ENCODE data around the gene TLR5. TPM values are rescaled to one million over a fixed set of nuclear protein-coding genes. Genes with fewer than 3 reads are reported as not detected.

TLR5 gene
- total and polyA plus RNA-seq, 11 donors = 0.25 to 9.0 (median 1.7) TPM

DNA sequence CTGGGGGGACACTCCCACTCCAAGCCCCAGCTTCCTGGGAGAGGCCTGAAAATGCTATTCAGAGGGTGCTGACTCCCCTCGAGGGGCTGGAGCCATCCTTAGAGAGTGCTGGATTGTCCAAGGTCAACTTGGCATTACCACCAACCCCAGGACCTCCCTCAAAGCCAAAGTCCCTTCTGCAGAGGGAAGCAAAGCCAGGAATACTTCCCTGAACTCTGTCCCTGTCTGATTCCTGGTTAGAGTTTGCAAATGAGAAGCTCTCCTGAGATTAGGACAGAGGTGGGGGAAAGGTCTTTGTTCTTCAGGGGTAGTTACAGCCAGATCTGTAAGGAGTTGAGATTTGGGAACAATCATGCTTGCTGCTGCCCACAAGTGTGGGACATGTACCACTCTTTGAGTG is 45.3 kb downstream of the TLR5 start:
- TF ChIP-seq, protein P1, sequence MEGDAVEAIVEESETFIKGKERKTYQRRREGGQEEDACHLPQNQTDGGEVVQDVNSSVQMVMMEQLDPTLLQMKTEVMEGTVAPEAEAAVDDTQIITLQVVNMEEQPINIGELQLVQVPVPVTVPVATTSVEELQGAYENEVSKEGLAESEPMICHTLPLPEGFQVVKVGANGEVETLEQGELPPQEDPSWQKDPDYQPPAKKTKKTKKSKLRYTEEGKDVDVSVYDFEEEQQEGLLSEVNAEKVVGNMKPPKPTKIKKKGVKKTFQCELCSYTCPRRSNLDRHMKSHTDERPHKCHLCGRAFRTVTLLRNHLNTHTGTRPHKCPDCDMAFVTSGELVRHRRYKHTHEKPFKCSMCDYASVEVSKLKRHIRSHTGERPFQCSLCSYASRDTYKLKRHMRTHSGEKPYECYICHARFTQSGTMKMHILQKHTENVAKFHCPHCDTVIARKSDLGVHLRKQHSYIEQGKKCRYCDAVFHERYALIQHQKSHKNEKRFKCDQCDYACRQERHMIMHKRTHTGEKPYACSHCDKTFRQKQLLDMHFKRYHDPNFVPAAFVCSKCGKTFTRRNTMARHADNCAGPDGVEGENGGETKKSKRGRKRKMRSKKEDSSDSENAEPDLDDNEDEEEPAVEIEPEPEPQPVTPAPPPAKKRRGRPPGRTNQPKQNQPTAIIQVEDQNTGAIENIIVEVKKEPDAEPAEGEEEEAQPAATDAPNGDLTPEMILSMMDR (IDR thresholded peaks at IDR 0.05) = no peak
- no peak for TF ChIP-seq POLR2A (IDR thresholded peaks at IDR 0.05)
- no peak overlapping the region for H3K4me3 ChIP-seq
- no peak for ATAC-seq
- H3K9me3 ChIP-seq = peaks cover 0 to 10% (median 0%) of the 10 kb centered on the region in 12 donors
- H3K4me1 ChIP-seq = peaks cover 0 to 8% (median 4%) of the 10 kb centered on the region in 12 donors
- H3K27ac ChIP-seq = no peak overlapping the region
- 64 to 84% (median 73%) methylated on average over 1 of the region's 1 CpG for WGBS, 4 donors
- intact Hi-C loops (cut with DNase I) = no loop called here
- no peaks in the 10 kb centered on the region for H3K36me3 ChIP-seq
- no peaks in the 10 kb centered on the region for H3K27me3 ChIP-seq
- DNase-seq = no peak

GRCh38 chr1:223095870-223096269 is 47.2 kb downstream of the TLR5 start:
- TF ChIP-seq POLR2A (IDR thresholded peaks at IDR 0.05) = no peak
- H3K36me3 ChIP-seq = no peaks in the 10 kb centered on the region
- DNase-seq (no peak), ATAC-seq (no peak)
- intact Hi-C loops (cut with DNase I) = no loop called here
- H3K27ac ChIP-seq = no peak overlapping the region
- peaks cover 0 to 10% (median 0%) of the 10 kb centered on the region in 12 donors for H3K9me3 ChIP-seq
- WGBS, 4 donors = 86 to 90% (median 89%) methylated on average over 4 of the region's 4 CpGs
- H3K27me3 ChIP-seq = no peaks in the 10 kb centered on the region
- H3K4me1 ChIP-seq = no peaks in the 10 kb centered on the region
- no peak overlapping the region for H3K4me3 ChIP-seq

DNA sequence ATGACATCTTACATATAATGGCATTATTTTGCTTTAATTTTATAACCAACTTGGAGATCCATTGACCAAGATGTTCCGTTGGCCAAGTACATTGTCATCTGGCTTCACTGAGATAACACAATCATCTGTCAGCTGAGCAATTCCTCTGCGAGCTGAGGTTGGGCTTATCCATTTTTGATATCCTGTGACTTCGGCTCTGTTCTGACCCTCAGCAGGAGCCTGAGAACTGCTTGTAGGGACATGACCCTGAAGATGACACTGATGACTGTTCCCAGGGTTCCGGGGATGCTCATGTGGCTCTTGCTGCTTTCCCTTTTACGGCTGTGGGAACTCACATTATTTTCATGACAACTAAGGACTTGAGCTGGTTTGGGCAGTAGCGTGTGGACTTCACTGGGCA is 51.2 kb downstream of the TLR5 start:
- no peak for TF ChIP-seq POLR2A (IDR thresholded peaks at IDR 0.05)
- TF ChIP-seq, protein P1 (IDR thresholded peaks at IDR 0.05) = no peak
- DNase-seq (peak in 1 of 5 donors; percentile 45), ATAC-seq (peak in 2 of 4 donors; percentile 37 to 50)
- peak overlapping the region in 6 of 12 donors; percentile 28 to 57 (median 47) for H3K27ac ChIP-seq
- H3K36me3 ChIP-seq = no peaks in the 10 kb centered on the region
- no peak overlapping the region for H3K4me3 ChIP-seq
- peaks cover 0 to 9% (median 4%) of the 10 kb centered on the region in 12 donors for H3K4me1 ChIP-seq
- intact Hi-C loops (cut with DNase I) = loop anchor here in 3 of 10 donors (2.0 to 5.0 kb wide), 2 partner anchors 31 to 35 kb away; no protein-coding TSS in a partner anchor
- H3K27me3 ChIP-seq = no peaks in the 10 kb centered on the region
- no peaks in the 10 kb centered on the region for H3K9me3 ChIP-seq
- WGBS, 4 donors = 56 to 68% (median 65%) methylated on average over 6 of the region's 6 CpGs

DNA sequence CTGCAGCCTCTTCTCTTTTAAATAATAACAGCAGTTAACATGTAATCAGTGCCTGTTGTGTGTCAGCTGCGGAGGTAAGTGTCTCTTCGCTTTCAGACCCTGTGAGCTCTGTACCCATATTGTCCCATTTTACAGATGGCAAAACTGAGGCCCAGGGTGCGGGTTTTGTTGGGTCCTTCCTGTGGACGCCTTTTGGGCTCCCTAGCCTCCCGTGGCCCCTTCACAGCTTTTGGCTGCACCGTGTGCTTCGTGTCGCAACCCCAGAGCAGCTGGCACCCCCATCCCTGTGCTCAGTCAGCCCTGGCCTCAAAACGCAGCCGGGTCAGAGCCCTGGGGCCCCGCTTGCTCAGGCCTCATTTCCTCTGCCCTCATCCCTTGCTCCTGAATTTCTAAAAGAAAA is 53.8 kb downstream of the TLR5 start:
- TF ChIP-seq, protein P1 (IDR thresholded peaks at IDR 0.05) = no peak
- no peak for TF ChIP-seq POLR2A (IDR thresholded peaks at IDR 0.05)
- 85 to 90% (median 88%) methylated on average over 11 of the region's 11 CpGs for WGBS, 4 donors
- intact Hi-C loops (cut with DNase I) = loop anchor here in 4 of 10 donors (5.0 to 10.0 kb wide), 3 partner anchors 33 to 624 kb away; no protein-coding TSS in a partner anchor
- no peaks in the 10 kb centered on the region for H3K36me3 ChIP-seq
- no peaks in the 10 kb centered on the region for H3K27me3 ChIP-seq
- peak overlapping the region in 1 of 12 donors; percentile 83 for H3K27ac ChIP-seq
- ATAC-seq (no peak), DNase-seq (no peak)
- peaks cover 0 to 13% (median 4%) of the 10 kb centered on the region in 12 donors for H3K4me1 ChIP-seq
- H3K4me3 ChIP-seq = no peak overlapping the region
- H3K9me3 ChIP-seq = no peaks in the 10 kb centered on the region

Measured in heart left ventricle (tissue), 16 donors.